Endothelial cell of umbilical vein (primary cell): Measurements from ENCODE around the gene PRSS22. TPM values are rescaled to one million over a fixed set of nuclear protein-coding genes. Genes with fewer than 3 reads are reported as not detected.

Experiments used
- BruUV-seq: library from RNA; stranded (reverse); fragments of 400-500 nt; replicated peaks from 2 replicates; lab custom pipeline; 2021; lab: Mats Ljungman, UMichigan
- CTCF ChIA-PET: fragments of 300-600, 350-600 bp; sonication (Branson Sonifier 250); formaldehyde crosslinking; loops from one replicate; lab custom pipeline; 2021; ENCODE audit warnings: antibody characterized with exemption, inconsistent platforms; lab: Charles Lee
- POLR2A ChIA-PET: fragments of 300-600, 350-600 bp; sonication (Branson Sonifier 250); formaldehyde crosslinking; loops from one replicate; lab custom pipeline; 2021; ENCODE audit warnings: antibody characterized with exemption, inconsistent platforms; lab: Charles Lee
- DNase-seq: peaks from one replicate; pipeline ENCODE4 v3.0.0-alpha.2; 2011; ENCODE audit warnings: low read depth, low spot score
- FAIRE-seq: peaks from 2 replicates; lab custom pipeline; 2011; peaks lifted over from hg19 to GRCh38; lab: Jason Lieb, UNC
- H2AFZ ChIP-seq: 2 replicates; pipeline ENCODE4 v1.6.0; 2012; ENCODE audit warnings: low read depth, low read length, control low read depth, inconsistent platforms
- H3K27ac ChIP-seq: 2 replicates; pipeline ENCODE4 v1.5.1; 2011; ENCODE audit warnings: low read depth, mild to moderate bottlenecking, control low read depth, low read length, moderate library complexity; ENCODE audit not compliant: insufficient read depth
- H3K27me3 ChIP-seq, 2 experiments: 2 replicates each; pipeline versions ENCODE4 v1.6.0 to v1.6.1; 2011; ENCODE audit warnings: low read length in 2 of 2, mixed read lengths in 1 of 2; ENCODE audit not compliant: control insufficient read depth in 2 of 2, insufficient read depth in 2 of 2
- H3K36me3 ChIP-seq, 2 experiments: 2 replicates in 1 of 2; 3 replicates in 1 of 2; pipeline ENCODE4 v1.5.1; 2011; ENCODE audit warnings: low read length in 2 of 2, mild to moderate bottlenecking in 1 of 2, moderate library complexity in 1 of 2; ENCODE audit not compliant: control insufficient read depth in 2 of 2, insufficient read depth in 2 of 2; ENCODE audit errors: extremely low read depth in 1 of 2
- H3K4me1 ChIP-seq: 3 replicates; pipeline ENCODE4 v1.5.1; 2011; ENCODE audit warnings: mild to moderate bottlenecking, low read length; ENCODE audit not compliant: control insufficient read depth, insufficient read depth; ENCODE audit errors: extremely low read depth
- H3K4me2 ChIP-seq: 2 replicates; pipeline ENCODE4 v1.6.1; 2011; ENCODE audit warnings: low read length, control low read depth, mixed read lengths; ENCODE audit not compliant: insufficient read depth
- H3K4me3 ChIP-seq, 3 experiments: fragments of 200-600 bp in 1 of 3; sonication (generic), shearing (Covaris generic) in 1 of 3; replicated peaks in 1 of 3; 2 replicates each; pipeline ENCODE4 v1.5.1; 2011 to 2016; ENCODE audit warnings: control low read depth in 3 of 3, low read length in 3 of 3, mild to moderate bottlenecking in 2 of 3, inconsistent platforms in 1 of 3, low read depth in 1 of 3, moderate library complexity in 1 of 3; ENCODE audit not compliant: insufficient read depth in 1 of 3
- H3K79me2 ChIP-seq: 2 replicates; pipeline ENCODE4 v1.6.0; 2012; ENCODE audit warnings: low read length, inconsistent platforms; ENCODE audit not compliant: control insufficient read depth, insufficient read depth
- H3K9ac ChIP-seq: replicated peaks from 2 replicates; pipeline ENCODE3; 2011; ENCODE audit warnings: low read length, control low read depth; ENCODE audit not compliant: insufficient read depth; ENCODE audit errors: extremely low read depth
- H3K9me1 ChIP-seq: replicated peaks from 3 replicates; pipeline ENCODE4 v1.6.0; 2011; ENCODE audit warnings: mild to moderate bottlenecking, low read length; ENCODE audit not compliant: control insufficient read depth, insufficient read depth; ENCODE audit errors: extremely low read depth
- H3K9me3 ChIP-seq: replicated peaks from 2 replicates; pipeline ENCODE4 v1.5.1; 2012; ENCODE audit warnings: low read length, inconsistent platforms; ENCODE audit not compliant: control insufficient read depth, insufficient read depth
- H4K20me1 ChIP-seq: replicated peaks from 2 replicates; pipeline ENCODE3; 2011; ENCODE audit warnings: mild to moderate bottlenecking, low read length; ENCODE audit not compliant: control insufficient read depth, insufficient read depth; ENCODE audit errors: extremely low read depth
- EZH2 ChIP-seq: IDR thresholded peaks from 2 replicates; pipeline ENCODE4 v1.6.1; 2012; ENCODE audit warnings: borderline replicate concordance, low read depth, mild to moderate bottlenecking, moderate library complexity, low read length, inconsistent platforms; ENCODE audit not compliant: severe bottlenecking
- FOS ChIP-seq: IDR thresholded peaks from 2 replicates; pipeline ENCODE4 v1.6.1; 2011; ENCODE audit warnings: mild to moderate bottlenecking, low read length, moderate library complexity, borderline replicate concordance; ENCODE audit not compliant: insufficient read depth
- GATA2 ChIP-seq: IDR thresholded peaks from 2 replicates; pipeline ENCODE4 v1.7.0; 2011; ENCODE audit warnings: low read depth, mild to moderate bottlenecking, moderate library complexity, mixed read lengths, low read length; ENCODE audit not compliant: insufficient read length, insufficient read depth
- JUN ChIP-seq: IDR thresholded peaks from 2 replicates; pipeline ENCODE4 v1.6.1; 2011; ENCODE audit warnings: borderline replicate concordance, low read depth; ENCODE audit not compliant: insufficient read length, insufficient read depth
- MYC ChIP-seq: IDR thresholded peaks from one replicate; pipeline ENCODE4 v1.6.1; 2011; ENCODE audit warnings: mild to moderate bottlenecking, low read depth, low read length
- POLR2A ChIP-seq: IDR thresholded peaks from 2 replicates; pipeline ENCODE4 v1.6.1; 2012; ENCODE audit warnings: low read depth, mild to moderate bottlenecking, control low read depth, low read length
- POLR2AphosphoS5 ChIP-seq: IDR thresholded peaks from 2 replicates; pipeline ENCODE4 v1.6.1; 2012; ENCODE audit warnings: low read depth, mild to moderate bottlenecking, control low read depth, low read length, moderate library complexity; ENCODE audit not compliant: insufficient read depth
- dilution Hi-C: fragments of 300-500 bp; cut with MboI; formaldehyde crosslinking; loops from one replicate; pipeline ENCODE4 v1.15.0; 2019; ENCODE audit warnings: low sequenced_read_pairs; ENCODE audit not compliant: extremely low pct_ligation_motif_present
- intact Hi-C: fragments of 100-400 bp; cut with micrococcal nuclease; formaldehyde crosslinking; loops from one replicate; pipeline ENCODE4 v1.10.0; 2022
- polyA plus RNA-seq, 4 experiments: library from polyadenylated mRNA; depleted of rRNA in 3 of 4; stranded (reverse) in 3 of 4; unstranded in 1 of 4; fragments of >200 nt; gene quantifications; 2 replicates each; pipeline versions ENCODE4 v1.2.1 to v1.2.3, GENCODE V29; 2011 to 2012; ENCODE audit warnings: missing spikeins in 1 of 4
- total RNA-seq: library from RNA; stranded (reverse); gene quantifications from 2 replicates; pipeline ENCODE4 v1.2.3, GENCODE V29; 2021
- TF ChIP-seq, protein P1 (sequence below): IDR thresholded peaks from 2 replicates; pipeline ENCODE4 v1.6.1; 2011; ENCODE audit not compliant: insufficient read depth, insufficient read length

Gene PRSS22
- total and polyA plus RNA-seq, 2 donors (not counting 3 experiments of a cell fraction or from before 2014, with no cell fraction given): not detected

DNA sequence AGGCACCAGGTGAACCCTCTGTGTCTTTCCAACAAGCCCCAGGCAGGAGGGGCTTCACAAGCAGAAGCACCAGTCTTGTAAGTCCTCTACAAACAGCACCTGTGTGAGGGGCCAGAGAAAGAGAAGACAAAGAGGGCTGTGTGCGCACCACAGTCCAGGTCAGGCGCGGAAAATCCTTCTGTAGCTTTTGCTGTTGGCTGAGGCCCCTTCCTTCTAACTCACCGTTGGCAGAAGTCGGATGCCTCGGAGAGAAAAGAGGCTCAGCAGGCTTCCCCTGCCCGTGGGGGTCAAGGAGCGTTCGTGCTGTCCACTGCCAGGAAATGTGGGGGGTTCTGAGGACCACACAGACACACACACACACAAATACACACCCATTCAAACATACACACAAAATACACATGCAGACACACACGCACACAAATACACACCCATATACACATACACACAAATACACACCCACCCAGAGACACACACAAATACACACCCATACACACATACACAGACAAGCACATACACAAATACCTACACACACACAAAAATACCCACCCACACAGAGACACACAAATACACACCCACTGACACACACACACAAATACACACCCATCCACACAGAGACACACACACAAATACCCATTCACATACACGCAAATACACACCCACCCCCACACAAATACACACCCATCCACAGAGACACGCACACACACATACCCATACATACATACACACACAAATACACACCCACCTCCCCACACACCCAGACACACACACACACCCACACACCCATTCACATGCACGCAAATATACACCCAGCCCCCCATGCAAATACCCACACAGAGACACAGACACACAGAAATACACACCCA, 21.1 kb downstream of the PRSS22 start:
- intact Hi-C loops: loop anchor here (10.0 kb wide), 1 partner anchor 62 kb away; the partner anchor contains the start of gene ELOB
- Histone ChIP-seq H3K9me3 (no peaks in the 10 kb centered on the region), H3K27me3 (no peaks in the 10 kb centered on the region), H3K36me3 (no peaks in the 10 kb centered on the region), H3K27ac (no peak overlapping the region), H3K79me2 (no peaks in the 10 kb centered on the region), H3K4me1 (peaks cover 15% of the 10 kb centered on the region), H3K4me3 (no peak overlapping the region), H3K9me1 (no peaks in the 10 kb centered on the region), H4K20me1 (no peaks in the 10 kb centered on the region), H3K4me2 (no peak overlapping the region), H3K9ac (no peak overlapping the region), H2AFZ (no peak overlapping the region)
- no peak for FAIRE-seq
- no TSS peak for BruUV-seq
- dilution Hi-C loops: no loop called here
- TF ChIP-seq GATA2 (no peak), MYC (no peak), FOS (no peak), EZH2 (no peak), JUN (no peak), POLR2AphosphoS5 (no peak), POLR2A (no peak)
- TF ChIP-seq, protein P1, sequence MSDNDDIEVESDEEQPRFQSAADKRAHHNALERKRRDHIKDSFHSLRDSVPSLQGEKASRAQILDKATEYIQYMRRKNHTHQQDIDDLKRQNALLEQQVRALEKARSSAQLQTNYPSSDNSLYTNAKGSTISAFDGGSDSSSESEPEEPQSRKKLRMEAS: no peak
- DNase-seq: no peak
- ChIA-PET CTCF (interaction anchor here (0.6 kb wide), 1 partner anchor 38 kb away, joined by 4 read pairs; no protein-coding TSS in a partner anchor), POLR2A (no interaction called here)
